ENCODE data around the gene TBCK.

The TBCK gene

DNA sequence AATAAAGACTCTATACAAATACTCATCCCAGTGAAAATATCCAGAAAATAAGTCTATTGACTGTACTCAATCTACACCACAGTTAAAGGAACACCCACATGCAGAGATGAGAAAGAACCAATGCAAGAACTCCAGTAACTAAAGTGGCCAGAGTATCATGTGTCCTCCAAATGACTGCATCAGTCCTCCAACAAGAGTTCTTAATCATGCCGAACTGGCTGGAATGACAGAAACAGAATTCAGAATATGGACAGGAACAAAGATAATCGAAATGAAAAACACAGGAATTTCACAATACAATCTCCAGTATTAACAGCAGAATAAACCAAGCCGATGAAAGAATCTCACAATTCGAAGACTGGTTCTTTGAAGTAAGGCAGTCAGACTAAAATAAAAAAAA lies 210.3 kb downstream of the TBCK start:
- DNase-seq = no peak

DNA sequence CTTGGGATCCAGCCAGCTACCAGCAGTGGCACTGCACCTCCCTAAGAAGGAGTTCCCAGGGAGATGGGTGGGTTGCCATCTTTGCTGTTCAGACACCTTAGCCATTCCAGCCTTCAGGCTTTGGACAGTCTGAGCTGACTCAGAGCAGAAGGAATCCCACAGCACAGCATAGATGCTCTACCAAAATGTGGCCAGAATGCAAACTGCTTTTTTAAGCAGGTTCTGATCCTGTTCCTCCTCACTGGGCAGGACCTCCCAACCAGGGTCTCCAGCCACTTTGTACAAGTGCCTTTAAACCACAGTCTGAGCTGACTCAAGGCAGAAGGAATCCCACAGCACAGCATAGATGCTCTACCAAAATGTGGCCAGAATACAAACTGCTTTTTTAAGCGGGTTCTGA lies 211.7 kb downstream of the TBCK start:
- DNase-seq = no peak

DNA sequence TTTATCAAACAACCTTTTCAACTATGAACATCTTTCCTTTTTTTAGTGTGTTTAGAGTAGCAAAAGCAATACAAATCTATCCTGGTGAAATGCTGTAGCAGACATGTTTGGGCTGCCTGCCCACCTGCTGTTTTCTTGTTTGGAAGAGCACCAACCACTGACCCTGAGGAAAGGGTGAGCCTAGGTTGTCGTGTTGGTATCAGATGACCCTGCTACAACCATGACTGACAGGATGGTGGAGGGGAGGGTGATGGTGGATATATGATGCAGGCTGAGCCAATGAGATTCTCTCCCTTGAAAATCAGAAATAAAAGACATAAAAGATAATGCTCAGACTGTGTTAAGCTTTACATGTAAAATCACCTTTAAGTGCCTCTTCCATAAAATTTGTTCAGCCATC lies 219.6 kb downstream of the TBCK start:
- DNase-seq = no peak

DNA sequence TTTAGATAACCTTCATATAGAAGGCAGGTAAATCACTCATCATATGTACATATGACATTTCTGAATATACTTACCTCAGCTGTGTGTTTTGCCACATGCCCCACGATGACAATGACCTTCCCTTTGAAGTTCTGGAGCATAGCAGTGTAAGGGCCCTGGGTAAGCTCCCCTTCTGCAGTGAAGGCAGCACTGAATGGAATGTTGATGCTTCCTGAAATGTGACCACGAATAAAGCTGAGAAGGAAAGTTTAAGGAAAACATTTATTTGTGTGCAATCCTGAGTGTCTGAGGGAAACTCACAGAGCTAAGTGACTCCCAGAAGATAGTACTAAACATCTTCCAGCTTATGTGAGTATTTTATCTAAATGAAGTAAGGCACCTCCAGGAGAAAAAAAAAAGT lies 220.6 kb downstream of the TBCK start:
- DNase-seq = no peak

DNA sequence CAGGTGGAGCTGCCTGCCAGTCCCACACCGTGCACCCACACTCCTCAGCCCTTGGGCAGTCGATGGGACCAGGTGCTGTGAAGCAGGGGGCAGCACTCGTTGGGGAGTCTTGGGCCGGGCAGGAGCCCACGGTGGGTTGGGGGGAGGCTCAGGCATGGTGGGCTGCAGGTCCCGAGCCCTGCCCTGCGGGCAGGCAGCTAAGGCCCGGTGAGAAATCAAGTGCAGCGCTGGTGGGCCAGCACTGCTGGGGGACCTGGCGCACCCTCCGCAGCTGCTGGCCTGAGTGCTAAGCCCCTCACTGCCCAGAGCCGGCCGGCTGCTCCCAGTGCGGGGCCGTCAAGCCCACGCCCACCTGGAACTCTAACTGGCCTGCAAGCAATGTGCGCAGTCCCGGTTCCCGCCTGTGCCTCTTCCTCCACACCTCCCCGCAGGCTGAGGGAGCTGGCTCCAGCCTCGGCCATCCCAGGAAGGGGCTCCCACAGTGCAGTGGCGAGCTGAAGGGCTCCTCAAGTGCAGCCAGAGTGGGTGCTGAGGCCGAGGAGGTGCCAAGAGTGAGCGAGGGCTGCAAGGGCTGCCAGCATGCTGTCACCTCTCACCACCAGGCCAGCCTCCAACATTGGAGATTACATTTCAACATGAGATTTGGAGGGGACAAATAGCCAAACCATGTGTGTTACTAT lies 223.5 kb downstream of the TBCK start:
- no peak for DNase-seq

DNA sequence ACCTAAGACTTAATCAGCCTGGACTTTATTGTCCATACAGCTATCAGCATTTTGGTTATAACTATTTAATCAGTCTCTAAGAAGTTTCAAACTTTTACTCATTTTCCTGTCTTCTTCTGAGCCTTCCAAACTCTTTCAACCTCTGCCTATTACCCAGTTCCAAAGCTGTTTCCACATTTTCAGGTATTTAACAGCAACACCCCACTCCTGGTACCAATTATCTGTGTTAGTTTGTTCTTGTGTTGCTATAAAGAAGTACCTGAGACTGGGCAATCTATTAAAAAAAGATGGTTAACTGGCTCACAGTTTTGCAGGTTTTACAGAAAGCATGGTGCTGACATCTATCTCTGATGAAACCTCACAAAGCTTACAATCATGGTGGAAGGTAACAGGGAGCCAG lies 225.2 kb downstream of the TBCK start:
- DNase-seq = no peak

DNA sequence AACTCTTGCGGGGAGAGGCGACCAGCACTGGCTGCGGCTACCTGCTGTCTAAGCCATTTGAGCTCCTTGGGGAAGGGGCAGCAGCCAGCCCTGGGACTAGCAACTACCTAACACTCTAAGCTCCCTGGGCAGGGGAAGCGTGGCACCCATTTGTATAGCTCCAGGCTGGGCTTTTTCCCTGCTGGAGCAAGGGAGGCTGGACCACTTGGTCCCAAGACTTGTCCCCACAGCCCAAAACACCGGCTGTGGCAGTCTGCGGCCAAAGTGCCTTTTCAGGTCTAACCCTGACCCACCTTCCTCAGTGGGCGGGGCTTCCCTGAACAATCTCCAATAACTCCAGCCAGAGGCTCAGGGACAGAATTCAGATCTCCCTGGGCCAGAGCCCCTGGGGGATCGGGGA lies 232.9 kb downstream of the TBCK start:
- no peak for DNase-seq

DNA sequence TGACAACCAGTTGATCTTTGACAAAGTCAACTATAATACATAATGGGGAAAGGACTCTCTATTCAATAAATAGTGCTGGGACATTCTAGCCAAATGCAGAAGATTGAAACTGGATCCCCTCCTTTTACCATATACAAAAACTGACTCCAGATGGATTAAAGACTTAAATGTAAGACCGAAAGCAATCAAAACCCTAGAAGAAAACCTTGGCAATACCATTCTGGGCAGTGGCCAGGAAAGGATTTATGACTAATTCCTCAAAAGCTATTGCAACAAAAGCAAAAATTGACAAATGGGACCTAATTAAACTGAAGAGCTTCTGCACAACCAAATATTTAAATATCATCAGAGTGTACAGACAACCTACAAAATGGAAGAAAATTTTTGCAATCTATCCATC lies 235.6 kb downstream of the TBCK start:
- no peak for DNase-seq

DNA sequence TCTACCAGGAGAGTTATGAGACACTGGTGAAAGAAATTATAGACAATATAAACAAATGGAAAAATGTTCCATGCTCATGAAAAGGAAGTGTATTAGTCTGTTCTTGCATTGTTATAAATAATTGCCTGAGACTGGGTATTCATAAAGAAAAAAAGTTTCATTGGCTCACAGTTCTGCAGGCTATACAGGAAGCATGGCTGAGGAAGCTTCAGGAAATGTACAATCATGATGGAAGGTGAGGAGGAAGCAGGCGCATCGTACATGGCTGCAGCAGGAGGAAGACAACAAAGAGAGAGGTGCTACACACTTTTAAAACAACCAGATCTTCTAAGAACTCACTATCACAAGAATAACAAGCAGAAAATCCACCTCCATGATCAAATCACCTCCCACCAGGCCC lies 236.4 kb downstream of the TBCK start:
- no peak for DNase-seq

DNA sequence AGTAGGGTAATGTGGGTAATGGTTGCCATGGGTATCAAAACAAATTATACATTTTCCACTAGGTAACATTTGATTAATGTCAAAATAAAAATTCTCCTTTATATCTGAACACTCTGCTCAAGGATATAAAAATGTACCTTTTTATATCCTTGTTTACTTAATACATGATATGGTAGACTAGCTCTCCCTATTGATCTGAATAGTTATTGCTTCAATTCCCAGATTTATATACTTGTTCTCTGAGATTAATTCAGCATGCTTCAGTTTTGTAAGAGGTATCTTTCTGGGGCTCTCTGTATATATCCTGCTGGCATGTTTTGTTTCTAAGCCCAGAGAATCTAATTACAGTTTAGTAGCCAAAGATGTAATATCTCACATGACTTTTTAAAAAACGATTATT lies 251.0 kb downstream of the TBCK start:
- no peak for DNase-seq

DNA sequence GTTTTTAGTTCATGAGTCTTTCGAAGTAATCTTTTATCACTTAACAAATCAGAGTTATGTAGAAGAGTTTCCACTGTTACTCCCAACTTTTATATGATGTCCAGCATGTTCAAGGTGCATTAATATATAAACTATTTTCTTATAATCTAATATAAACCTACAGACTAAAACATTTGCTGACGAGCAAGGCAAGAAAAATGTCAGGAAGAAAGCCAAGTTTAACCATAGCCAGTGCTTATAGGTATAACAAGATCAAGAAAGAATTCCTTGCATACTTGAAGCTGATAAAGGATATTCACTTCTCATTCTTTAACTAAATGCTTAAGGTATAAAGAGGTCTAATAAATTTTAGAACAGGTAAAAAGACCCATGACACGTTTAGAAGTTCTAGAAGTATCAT lies 253.0 kb downstream of the TBCK start:
- no peak for DNase-seq

DNA sequence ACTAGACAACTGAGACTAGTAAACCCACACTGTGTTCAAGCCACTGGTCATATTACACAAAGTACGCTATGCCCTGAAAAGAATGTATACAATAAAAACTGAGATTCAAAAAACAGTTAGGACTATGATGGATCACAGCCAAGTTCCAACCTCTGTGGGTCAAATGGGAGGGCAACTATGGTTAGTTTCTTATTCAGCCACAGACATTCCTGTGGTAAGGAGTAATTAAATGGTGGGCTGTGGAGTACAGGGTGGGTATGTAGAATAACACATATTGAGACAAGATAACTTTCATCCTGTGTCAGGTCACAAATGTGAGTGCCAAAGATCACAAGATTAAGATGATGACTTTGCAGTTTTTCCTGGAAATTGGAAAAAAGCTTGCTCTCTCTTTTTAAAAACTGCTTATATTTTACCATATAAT lies 253.5 kb downstream of the TBCK start:
- no peak for DNase-seq

DNA sequence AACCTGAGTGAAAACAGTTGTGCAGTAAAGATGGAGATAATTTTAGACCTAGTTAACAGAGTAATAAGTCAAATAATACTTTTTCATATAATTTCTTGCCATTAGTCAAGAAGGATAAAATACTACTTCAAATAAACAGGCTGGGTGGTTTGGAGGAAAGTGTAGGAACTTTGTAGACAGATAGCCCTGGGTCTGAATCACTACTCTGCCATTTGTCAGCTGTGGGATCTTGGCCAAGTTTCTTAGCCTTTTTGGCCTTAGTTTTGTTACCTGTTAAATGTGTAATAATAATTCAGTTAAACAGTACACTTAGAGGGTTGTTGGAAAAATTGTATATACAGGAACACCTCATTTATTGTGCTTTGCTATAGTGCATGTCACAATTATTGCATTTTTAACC lies 257.1 kb downstream of the TBCK start:
- no peak for DNase-seq

DNA sequence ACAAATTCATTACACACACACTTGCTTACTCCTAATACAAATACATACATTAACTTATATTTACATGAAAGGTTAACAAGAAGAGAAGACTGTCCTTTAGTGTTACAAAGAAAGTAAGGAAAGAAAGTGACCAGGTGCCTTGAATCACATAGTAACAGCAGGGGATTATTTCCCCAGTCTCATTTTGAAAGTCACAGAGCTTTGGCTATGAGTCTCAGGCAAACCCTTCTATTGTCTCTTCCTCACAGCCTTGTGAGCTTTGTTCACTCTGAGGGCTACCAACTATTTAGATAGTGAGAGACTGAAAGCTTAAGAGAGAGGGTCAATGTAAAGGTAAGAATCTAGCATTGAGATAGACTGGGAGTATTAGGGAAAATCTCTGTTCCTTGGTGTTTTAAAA lies 259.1 kb downstream of the TBCK start:
- no peak for DNase-seq

DNA sequence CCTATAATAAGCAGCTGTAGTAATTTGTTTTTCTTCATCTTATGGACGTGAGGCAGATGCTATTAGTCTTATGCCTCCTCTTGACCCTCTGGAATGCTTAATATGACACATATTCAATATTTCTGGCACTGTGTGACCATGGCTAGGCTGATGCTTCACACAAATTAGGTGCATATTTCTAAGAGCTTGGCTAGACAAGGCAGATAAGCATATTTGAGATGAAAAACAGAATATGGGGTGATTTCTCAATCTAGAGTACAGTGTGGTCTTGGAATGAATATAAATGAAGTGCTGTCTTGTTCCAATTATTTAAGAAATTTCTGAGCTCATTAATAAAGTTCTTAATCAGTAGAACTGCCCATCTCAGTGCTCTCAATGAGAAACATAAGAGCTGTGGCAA lies 264.5 kb downstream of the TBCK start:
- no peak for DNase-seq

DNA sequence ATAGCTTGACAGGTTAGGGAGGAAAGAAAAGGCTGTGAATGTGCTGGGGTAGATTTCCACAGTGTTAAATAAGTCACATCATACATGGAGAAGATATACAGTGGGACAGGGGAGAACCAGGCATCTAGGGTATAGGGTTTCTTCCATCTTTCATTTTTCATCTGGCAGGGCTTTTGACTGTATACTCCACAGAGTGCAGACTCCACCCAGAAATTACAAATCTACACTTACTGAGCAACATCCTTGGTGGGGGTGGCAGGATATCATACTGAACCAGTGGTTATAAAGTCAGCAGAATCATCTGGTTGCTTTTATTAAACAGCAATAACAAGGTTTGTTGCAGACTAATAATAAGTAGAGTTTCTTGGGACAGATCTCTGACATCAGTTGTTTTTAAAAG lies 266.5 kb downstream of the TBCK start:
- no peak for DNase-seq

DNA sequence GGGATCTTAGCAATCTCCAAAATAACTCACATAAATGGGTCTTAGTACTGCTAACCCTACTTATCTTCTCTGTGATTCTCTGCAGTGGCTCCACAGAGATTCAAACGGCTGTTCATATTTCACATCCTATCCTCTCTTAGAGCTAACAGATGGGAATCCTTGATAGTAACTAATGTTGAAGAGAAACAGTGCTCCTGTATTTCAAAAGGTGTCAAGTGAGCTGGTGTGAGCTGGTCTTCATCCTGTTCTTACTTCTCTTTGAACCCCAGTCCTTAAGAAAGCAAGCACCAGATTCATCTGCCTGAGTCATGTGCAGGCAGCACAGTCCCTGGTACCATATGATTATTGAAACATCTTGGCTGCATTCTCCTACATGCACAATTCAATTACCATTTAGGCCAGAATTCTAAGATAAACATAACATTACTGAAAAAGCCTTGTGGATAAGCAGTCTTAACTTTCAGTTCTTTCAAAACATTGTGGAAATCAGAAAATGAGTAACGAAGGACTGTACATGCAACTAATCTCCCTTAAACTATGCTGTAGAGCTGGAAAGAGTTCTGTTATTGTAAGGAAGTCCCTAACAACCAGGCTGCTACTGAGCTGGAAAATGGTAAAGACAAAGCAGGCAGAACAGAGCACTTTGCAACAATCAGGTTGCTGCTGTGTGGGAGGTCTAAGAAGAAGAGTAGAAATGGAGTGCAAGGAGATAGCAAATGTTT lies 267.6 kb downstream of the TBCK start:
- no peak for DNase-seq

DNA sequence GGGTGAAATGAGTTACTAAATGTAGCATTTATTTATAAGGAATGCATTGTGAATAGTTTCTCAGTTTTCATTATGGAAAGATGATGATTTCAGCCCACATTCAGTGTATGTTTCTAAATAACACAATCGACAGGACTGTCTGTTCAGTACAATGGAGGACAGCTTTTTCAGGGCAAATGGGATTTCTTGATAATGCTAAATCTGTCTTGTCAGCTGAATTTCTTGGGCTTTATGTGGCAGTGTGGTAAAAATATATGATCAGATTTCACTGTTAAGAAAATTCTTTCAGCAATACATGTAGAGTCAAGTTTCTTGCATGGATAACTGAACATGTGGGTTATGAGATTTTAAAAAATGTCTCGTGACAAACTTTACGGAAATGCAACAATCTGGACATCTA lies 269.9 kb downstream of the TBCK start:
- DNase-seq = no peak

DNA sequence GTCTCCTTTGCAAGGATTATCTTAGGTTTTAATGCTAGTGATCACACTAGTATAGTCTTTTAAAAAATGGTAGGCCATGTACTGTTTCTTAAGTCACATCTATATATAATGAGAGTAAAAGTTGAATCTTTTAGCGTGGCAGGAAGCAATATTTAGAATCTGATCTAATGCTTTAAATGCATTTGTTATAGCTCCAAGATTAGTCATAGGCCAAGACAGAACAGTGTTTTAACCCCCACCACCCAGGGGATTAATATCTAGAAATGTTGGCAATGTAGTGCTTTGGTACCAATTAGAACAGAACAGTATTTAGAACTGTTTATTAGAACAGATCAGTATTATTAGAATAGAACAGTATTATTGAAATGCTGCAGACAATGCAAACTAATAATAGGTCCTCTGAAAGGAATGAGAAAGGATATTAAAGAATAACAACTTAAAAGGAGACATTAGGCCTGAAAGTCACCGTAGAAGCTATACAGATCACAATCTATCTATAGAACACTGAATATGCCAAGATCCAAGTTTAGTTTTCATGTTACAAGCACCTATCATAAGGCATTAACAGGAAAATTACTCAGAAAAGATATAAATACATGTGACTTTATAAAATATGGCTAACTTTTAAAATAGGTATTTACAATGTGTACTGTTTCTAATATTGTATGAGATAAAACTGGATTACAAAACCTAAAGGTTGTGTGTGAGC lies 274.6 kb downstream of the TBCK start:
- no peak for DNase-seq

DNA sequence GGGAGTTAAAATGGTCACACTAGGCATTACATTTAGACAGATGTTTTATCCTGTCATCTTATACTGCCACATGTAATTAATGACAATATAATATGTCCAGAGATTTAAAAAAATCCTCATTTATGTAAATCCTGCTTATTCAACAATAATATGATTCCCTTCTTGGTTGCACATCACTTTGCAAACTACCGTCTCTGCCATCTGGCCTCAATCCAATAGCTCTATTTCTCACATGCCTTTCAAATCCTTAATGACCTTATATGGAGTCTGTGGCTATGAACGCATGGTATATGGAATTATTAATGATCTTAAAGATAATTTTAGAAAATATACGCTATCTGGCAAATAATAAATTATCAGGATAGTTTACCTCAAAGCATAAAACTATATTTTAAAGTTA lies 276.2 kb downstream of the TBCK start:
- DNase-seq = no peak

DNA sequence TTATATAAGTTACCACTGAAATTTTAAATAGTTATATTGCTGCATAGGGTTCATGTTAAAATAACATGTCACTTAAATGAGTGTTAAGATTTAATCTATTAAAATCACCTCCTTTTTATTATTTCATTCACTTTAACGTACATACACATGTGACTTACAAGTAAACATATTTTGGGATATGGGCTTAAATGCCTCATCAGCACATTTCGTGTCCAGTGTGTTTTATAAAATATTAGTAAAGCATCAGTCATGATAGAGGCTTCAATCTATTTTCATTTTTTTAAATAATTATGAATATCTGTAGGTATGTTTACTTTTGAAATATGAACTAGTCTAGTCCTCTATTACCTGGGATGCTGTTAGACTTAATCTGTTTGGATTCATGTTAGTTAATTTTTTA lies 277.1 kb downstream of the TBCK start:
- no peak for DNase-seq

DNA sequence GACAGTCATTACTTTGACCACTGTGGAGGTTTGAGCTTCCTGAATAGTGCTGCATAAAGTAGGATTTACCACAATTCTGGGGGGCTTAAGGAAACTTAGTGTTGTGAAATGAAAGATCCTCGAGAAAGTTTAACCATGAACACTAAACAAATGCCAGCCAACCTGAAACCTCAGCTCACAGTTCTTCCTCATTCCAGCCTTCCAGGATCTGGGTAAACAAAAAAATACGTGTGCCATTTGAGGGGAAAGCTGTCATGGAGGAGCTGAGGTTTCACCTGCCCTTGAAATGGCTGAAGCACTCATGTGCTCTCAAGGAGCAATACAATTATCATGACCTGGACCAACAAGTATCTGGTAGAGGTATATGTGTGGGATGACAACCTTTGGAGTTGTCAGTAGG lies 278.0 kb downstream of the TBCK start:
- no peak for DNase-seq

DNA sequence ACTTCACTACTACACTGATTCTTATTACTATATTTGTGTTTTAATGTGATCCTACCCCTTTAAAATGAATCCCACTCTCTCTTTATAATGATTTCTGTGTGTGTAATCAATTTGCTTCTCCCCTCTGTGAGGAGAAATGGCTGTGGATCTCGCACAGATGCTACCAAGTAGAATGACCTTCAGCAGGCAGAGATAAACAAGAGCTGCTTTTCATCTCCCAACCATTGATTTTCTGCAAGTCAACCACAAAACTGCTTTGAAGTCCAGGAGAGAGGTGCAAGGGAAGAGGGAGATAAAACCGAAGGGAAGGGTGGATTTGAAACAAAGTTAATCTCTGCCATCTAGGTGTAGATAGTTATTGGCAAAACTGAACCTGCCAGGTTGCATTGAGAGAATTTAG lies 279.2 kb downstream of the TBCK start:
- no peak for DNase-seq

DNA sequence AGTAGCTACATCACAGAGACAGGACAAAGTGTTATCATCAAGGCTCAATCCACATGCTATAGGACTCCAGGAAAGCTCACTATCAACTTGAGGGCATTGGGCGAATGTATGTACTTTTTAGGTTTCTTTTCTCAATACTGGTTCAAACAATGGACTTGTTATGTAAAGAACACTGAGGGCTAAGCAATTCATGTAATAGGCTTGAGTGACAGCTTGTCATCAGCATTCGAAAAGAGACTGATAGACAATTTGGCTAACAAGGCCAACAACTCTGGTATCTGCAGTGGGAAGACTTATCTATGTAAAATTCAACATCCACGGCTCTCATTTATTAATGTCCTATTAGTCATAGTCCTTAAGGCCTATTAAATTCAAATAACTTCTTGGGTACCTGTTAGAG lies 279.7 kb downstream of the TBCK start:
- no peak for DNase-seq
